Endodermal cell (in vitro differentiated cells): ENCODE measurements around the gene PALMD. TPM values are rescaled to one million over a fixed set of nuclear protein-coding genes. Genes with fewer than 3 reads are reported as not detected.
A peak's percentile ranks its signal among the peaks of the same experiment; 100 is the strongest.

ENCODE experiments used
- DNase-seq: peaks from one replicate; pipeline ENCODE4 v3.0.0-alpha.2; 2017
- H3K27ac ChIP-seq: 2 replicates; pipeline ENCODE4 v1.5.1; 2013; ENCODE audit warnings: mild to moderate bottlenecking, low read depth, low read length, moderate library complexity
- H3K27me3 ChIP-seq: 2 replicates; pipeline ENCODE4 v1.6.1; 2013; ENCODE audit warnings: mild to moderate bottlenecking, low read length, moderate library complexity; ENCODE audit not compliant: insufficient read depth, control insufficient read depth, poor library complexity, severe bottlenecking
- H3K36me3 ChIP-seq: 2 replicates; pipeline ENCODE4 v1.7.0; 2013; ENCODE audit warnings: mild to moderate bottlenecking, low read length, moderate library complexity; ENCODE audit not compliant: control insufficient read depth, insufficient read depth
- H3K4me1 ChIP-seq: one replicate; pipeline ENCODE4 v1.7.0; 2013; ENCODE audit warnings: low read length; ENCODE audit not compliant: control insufficient read depth, insufficient read depth
- H3K4me3 ChIP-seq: 2 replicates; pipeline ENCODE4 v1.5.1; 2013; ENCODE audit warnings: mild to moderate bottlenecking, low read length, moderate library complexity
- H3K9ac ChIP-seq: 2 replicates; pipeline ENCODE4 v1.6.1; 2013; ENCODE audit warnings: mild to moderate bottlenecking, low read length, moderate library complexity; ENCODE audit not compliant: poor library complexity, severe bottlenecking; ENCODE audit errors: extremely low read depth
- H3K9me3 ChIP-seq: 2 replicates; pipeline ENCODE4 v1.6.1; 2013; ENCODE audit warnings: mild to moderate bottlenecking, low read length, moderate library complexity; ENCODE audit not compliant: control insufficient read depth
- H3K27ac Mint-ChIP-seq: 2 replicates; pipeline ENCODE4 v1.8.0; 2020; ENCODE audit warnings: mixed read lengths
- H3K27me3 Mint-ChIP-seq: 2 replicates; pipeline ENCODE4 v1.8.0; 2021; ENCODE audit warnings: mild to moderate bottlenecking, mixed read lengths; ENCODE audit not compliant: insufficient read depth
- H3K36me3 Mint-ChIP-seq: 2 replicates; pipeline ENCODE4 v1.8.0; 2020; ENCODE audit warnings: low read depth, mixed read lengths
- H3K4me1 Mint-ChIP-seq: 2 replicates; pipeline ENCODE4 v1.8.0; 2020; ENCODE audit warnings: mixed read lengths
- H3K4me3 Mint-ChIP-seq: 2 replicates; pipeline ENCODE4 v1.8.0; 2020; ENCODE audit warnings: mild to moderate bottlenecking, moderate library complexity, mixed read lengths
- H3K9me3 Mint-ChIP-seq: 2 replicates; pipeline ENCODE4 v1.8.0; 2020; ENCODE audit warnings: mild to moderate bottlenecking, mixed read lengths
- WGBS, 2 experiments: methylation state at CpG; one replicate each; pipeline versions ENCODE4 v1.1.5 to v1.1.7; 2013; ENCODE audit warnings: missing lambda C conversion rate in 2 of 2, mixed read lengths in 1 of 2; ENCODE audit not compliant: insufficient coverage in 1 of 2, insufficient read length in 1 of 2; 5-methylcytosine and 5-hydroxymethylcytosine counted together
- total RNA-seq, 2 donors: library from RNA; stranded (reverse); fragmentation: NEBNext Ultra II Directional in 1 of 2; extraction: Animal tissue kit (Norgen Biotek cat#: 25700) in 1 of 2; gene quantifications; 2 replicates in 1 of 2; 3 replicates in 1 of 2; pipeline ENCODE4 v1.2.1, GENCODE V29; 2021
- TF ChIP-seq, protein P1 (sequence below): fragments of 200-600 bp; sonication (generic); conservative IDR thresholded peaks from 2 replicates; pipeline ENCODE4 v1.5.0; 2021; ENCODE audit warnings: antibody characterized with exemption, mild to moderate bottlenecking

PALMD gene
- total RNA-seq, 2 donors from 2014 or later: 0.24 to 0.26 TPM

DNA sequence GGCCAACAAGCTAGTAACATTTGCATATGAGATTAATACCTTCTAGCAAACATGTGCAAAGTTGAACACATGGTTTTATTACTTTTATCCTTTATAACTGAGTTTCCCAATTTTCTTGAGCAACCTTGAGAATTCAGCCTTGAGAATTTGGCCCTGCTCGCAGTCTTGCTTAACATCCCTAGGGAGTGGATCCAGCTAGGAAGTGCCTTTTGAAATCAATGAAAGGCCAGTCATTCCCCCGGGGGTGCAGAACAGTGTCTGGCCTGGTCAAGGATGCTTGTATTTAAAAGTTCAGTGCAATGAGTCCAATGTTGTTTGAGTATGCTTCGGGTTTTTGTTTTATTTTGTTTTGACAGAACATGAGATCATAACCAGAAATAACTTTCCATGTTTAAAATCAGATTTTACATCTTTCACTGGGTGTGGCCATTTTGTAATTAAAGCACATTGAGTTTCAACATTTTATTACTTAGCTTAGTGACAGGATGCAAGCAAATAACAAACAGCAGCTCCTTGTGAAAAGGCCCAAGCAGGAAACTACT, 16.7 kb downstream of the PALMD start:
- H3K27me3 Mint-ChIP-seq: no peaks in the 10 kb centered on the region
- no peaks in the 10 kb centered on the region for H3K9me3 Mint-ChIP-seq
- no peak overlapping the region for H3K4me3 Mint-ChIP-seq
- Histone ChIP-seq H3K9ac (no peak overlapping the region), H3K4me1 (no peaks in the 10 kb centered on the region), H3K27me3 (no peaks in the 10 kb centered on the region), H3K4me3 (no peak overlapping the region), H3K9me3 (no peaks in the 10 kb centered on the region), H3K36me3 (no peaks in the 10 kb centered on the region), H3K27ac (peak overlapping the region; percentile 29)
- TF ChIP-seq, protein P1, sequence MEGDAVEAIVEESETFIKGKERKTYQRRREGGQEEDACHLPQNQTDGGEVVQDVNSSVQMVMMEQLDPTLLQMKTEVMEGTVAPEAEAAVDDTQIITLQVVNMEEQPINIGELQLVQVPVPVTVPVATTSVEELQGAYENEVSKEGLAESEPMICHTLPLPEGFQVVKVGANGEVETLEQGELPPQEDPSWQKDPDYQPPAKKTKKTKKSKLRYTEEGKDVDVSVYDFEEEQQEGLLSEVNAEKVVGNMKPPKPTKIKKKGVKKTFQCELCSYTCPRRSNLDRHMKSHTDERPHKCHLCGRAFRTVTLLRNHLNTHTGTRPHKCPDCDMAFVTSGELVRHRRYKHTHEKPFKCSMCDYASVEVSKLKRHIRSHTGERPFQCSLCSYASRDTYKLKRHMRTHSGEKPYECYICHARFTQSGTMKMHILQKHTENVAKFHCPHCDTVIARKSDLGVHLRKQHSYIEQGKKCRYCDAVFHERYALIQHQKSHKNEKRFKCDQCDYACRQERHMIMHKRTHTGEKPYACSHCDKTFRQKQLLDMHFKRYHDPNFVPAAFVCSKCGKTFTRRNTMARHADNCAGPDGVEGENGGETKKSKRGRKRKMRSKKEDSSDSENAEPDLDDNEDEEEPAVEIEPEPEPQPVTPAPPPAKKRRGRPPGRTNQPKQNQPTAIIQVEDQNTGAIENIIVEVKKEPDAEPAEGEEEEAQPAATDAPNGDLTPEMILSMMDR: no peak
- no peak for DNase-seq
- 62 to 69% methylated on average over 2 to 3 of the region's 3 CpGs for WGBS, 2 experiments
- peaks cover 13% of the 10 kb centered on the region for H3K4me1 Mint-ChIP-seq
- H3K27ac Mint-ChIP-seq: no peak overlapping the region
- no peaks in the 10 kb centered on the region for H3K36me3 Mint-ChIP-seq

DNA sequence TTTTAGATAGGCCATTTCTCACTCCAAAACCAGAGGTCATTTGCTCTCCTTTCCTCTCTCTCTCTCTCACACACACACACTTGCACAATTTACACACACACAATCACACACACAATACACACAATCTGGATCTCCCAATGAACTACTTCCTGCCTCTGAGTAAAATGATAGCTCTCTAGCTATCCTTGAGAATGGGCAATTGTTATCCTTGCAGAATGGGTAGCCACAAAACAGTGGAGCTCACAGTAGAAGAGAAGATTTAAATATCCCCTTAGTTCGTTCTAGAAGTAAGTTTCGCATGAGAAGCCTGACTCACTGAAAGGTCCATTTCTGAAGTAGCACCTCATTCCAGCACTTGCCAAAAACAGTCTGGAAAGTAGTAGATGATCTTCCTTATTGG, 17.6 kb downstream of the PALMD start:
- Histone ChIP-seq H3K27ac (no peak overlapping the region), H3K9me3 (no peaks in the 10 kb centered on the region), H3K4me3 (no peak overlapping the region), H3K36me3 (no peaks in the 10 kb centered on the region), H3K27me3 (no peaks in the 10 kb centered on the region), H3K4me1 (no peaks in the 10 kb centered on the region), H3K9ac (no peak overlapping the region)
- no peak for DNase-seq
- peaks cover 13% of the 10 kb centered on the region for H3K4me1 Mint-ChIP-seq
- TF ChIP-seq, protein P1: no peak
- H3K27ac Mint-ChIP-seq: no peak overlapping the region
- H3K9me3 Mint-ChIP-seq: no peaks in the 10 kb centered on the region
- 89 to 93% methylated on average over 2 of the region's 2 CpGs for WGBS, 2 experiments
- no peaks in the 10 kb centered on the region for H3K27me3 Mint-ChIP-seq
- no peaks in the 10 kb centered on the region for H3K36me3 Mint-ChIP-seq
- no peak overlapping the region for H3K4me3 Mint-ChIP-seq

DNA sequence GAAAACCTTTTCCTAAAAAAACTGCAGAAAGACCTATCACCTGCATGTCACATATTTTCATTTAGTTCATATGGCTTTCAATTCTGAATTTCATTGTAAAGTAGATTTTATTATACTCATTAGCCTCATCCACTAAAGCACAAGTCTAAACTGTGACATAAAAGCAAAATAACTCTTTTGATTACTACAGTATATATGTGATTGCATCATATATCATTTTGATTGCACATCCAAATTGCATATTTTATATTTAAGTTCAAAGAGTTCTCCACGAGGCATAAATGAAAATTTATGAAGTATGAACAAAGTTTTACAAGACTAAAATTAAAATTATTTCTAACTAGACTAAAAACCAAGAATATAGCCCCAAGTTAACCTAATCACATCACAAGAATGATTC, 19.3 kb downstream of the PALMD start:
- H3K9me3 Mint-ChIP-seq: no peaks in the 10 kb centered on the region
- no peaks in the 10 kb centered on the region for H3K27me3 Mint-ChIP-seq
- Histone ChIP-seq H3K36me3 (no peaks in the 10 kb centered on the region), H3K9ac (no peak overlapping the region), H3K27ac (no peak overlapping the region), H3K4me1 (no peaks in the 10 kb centered on the region), H3K9me3 (no peaks in the 10 kb centered on the region), H3K27me3 (no peaks in the 10 kb centered on the region), H3K4me3 (no peak overlapping the region)
- peaks cover 17% of the 10 kb centered on the region for H3K4me1 Mint-ChIP-seq
- H3K27ac Mint-ChIP-seq: no peak overlapping the region
- TF ChIP-seq, protein P1: no peak
- no CpG with 5 or more reads among the region's 1 CpG for WGBS, 2 experiments
- no peak overlapping the region for H3K4me3 Mint-ChIP-seq
- DNase-seq: no peak
- H3K36me3 Mint-ChIP-seq: no peaks in the 10 kb centered on the region
